C4-2B (cell line): Measurements from ENCODE around the gene SYTL3.
"Not testable (repeated sequence)": the region's sequence is repeated elsewhere in the genome, so short reads cannot be mapped to it uniquely, and the experiment has no call there.

ENCODE experiments used
- H3K27ac ChIP-seq: fragments of 450-650 bp; 2 replicates; pipeline ENCODE4 v1.5.1; 2017
- CTCF ChIP-seq: fragments of 450-650 bp; conservative IDR thresholded peaks from 2 replicates; pipeline ENCODE4 v1.5.1; 2017; ENCODE audit warnings: mild to moderate bottlenecking
- ZFX ChIP-seq: fragments of 450-650 bp; IDR thresholded peaks from 2 replicates; pipeline ENCODE4 v1.6.1; 2017

The SYTL3 gene

GRCh38 chr6:158607411-158608170, 42.3 kb upstream of the SYTL3 start:
- H3K27ac ChIP-seq, result no peak overlapping the region
- TF ChIP-seq CTCF (no peak), ZFX (no peak)

DNA sequence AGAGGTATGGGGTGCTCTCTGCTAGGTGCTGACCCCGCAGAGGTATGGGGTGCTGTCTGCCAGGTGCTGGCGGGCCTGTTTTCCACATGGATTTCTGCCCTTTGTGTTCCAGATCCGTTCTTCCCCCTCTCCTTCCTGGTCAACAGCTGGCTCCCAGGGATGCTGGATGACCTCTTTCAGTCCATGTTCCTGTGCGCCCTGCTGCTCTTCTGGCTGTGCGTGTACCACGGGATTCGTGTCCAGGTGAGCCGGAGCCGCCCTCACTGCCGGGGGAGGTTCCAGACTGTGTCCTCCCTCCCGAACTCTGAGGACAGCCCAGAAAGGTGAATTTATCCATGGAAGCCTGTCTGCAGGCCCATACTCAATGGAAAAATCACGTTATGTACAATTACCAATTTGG, 41.6 kb upstream of the SYTL3 start:
- H3K27ac ChIP-seq, result no peak overlapping the region
- TF ChIP-seq ZFX, result no peak
- no peak for TF ChIP-seq CTCF

DNA sequence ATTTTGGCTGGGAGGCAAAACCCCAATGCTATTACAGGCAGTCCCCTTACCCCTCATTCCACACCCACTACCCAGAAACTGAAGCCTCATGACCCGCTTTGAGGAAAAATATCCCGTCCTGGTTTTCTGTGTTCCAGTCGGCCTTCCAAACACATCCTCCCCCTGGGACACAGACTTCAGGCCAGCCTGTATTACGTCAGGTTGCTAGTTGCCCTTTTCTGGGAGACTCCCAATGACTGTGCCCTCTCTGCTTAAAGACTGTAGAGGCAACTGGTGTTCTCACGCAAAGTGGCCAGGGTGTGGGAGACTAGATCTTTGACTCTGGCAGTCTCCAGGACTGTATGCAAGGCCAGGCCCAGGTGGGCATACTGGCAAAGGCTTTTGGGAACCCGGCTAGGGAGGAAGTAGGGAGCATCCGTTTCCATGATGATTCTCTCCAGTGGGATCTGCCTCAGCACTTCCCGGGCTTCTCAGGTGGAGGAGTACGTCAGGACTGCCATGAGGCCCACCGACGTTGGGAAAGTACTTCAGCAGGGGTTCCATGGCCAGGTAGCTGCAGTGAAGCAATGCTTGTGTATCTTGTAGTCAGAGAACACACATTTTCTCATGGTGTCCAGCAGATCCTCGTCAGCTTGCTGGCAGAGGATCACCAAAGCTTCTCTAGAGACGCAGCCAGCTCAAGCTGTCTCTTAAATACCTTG, 40.2 kb upstream of the SYTL3 start:
- no peak overlapping the region for H3K27ac ChIP-seq
- TF ChIP-seq ZFX, result no peak
- no peak for TF ChIP-seq CTCF

GRCh38 chr6:158610319-158610968, 39.4 kb upstream of the SYTL3 start:
- TF ChIP-seq CTCF, result no peak
- no peak for TF ChIP-seq ZFX
- no peak overlapping the region for H3K27ac ChIP-seq

- H3K27ac ChIP-seq, result no peak overlapping the region
- TF ChIP-seq CTCF (no peak), ZFX (no peak)
These were observed 38.8 kb upstream of the SYTL3 start for GRCh38 chr6:158611039-158611438.

- no peak overlapping the region for H3K27ac ChIP-seq
These were observed 38.1 kb upstream of the SYTL3 start for GRCh38 chr6:158611541-158612370.

DNA sequence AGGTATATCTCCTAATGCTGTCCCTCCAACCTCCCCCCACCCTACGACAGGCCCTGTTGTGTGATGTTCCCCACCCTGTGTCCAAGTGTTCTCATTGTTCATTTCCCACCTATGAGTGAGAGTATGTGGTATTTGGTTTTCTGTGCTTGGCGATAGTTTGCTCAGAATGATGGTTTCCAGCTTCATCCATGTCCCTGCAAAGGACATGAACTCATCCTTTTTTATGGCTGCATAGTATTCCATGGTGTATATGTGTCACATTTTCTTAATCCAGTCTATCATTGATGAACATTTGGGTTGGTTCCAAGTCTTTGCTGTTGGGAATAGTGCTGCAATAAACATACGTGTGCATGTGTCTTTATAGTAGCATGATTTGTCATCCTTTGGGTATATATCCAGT, 35.2 kb upstream of the SYTL3 start:
- not testable (repeated sequence) for H3K27ac ChIP-seq

More at GRCh38 chr6:158611541-158612370, 38.1 kb upstream of the SYTL3 start:
- no peak for TF ChIP-seq ZFX
- TF ChIP-seq CTCF, result no peak

DNA sequence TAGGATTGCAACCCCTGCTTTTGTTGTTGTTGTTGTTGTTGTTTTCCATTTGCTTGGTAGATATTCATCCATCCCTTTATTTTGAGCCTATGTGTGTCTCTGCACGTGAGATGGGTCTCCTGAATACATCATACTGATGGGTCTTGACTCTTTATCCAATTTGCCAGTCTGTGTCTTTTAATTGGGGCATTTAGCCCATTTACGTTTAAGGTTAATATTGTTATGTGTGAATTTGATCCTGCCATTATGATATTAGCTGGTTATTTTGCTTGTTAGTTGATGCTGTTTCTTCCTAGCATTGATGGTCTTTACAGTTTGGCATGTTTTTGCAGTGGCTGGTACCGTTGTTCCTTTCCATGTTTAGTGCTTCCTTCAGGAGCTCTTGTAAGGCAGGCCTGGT, 31.6 kb upstream of the SYTL3 start:
- H3K27ac ChIP-seq, result not testable (repeated sequence)
